WTC11 (cell line): ENCODE data around the gene KCNIP2. TPM values are rescaled to one million over a fixed set of nuclear protein-coding genes. Genes with fewer than 3 reads are reported as not detected.

Experiments
- ATAC-seq: fragments of 200-7000 bp; cut with Tn5 transposase; 2 replicates; pipeline ENCODE4 v1.10.0; 2021; ENCODE audit warnings: mild to moderate bottlenecking, moderate library complexity
- CTCF ChIA-PET: fragments of 300-600 bp; sonication (Branson Sonifier 250); formaldehyde crosslinking; loops from one replicate; lab custom pipeline; 2021; ENCODE audit warnings: antibody characterized with exemption; lab: Charles Lee
- POLR2A ChIA-PET: fragments of 350-600 bp; sonication (Branson Sonifier 250); formaldehyde crosslinking; loops from one replicate; lab custom pipeline; 2021; ENCODE audit warnings: antibody characterized with exemption; lab: Charles Lee
- DNase-seq: peaks from one replicate; pipeline ENCODE4 v3.0.0; 2021; ENCODE audit warnings: low spot score
- H3K27ac Mint-ChIP-seq: 2 replicates; pipeline ENCODE4 v1.8.0; 2021; ENCODE audit warnings: mixed read lengths
- H3K27me3 Mint-ChIP-seq: 2 replicates; pipeline ENCODE4 v1.8.0; 2021; ENCODE audit warnings: low read depth, mild to moderate bottlenecking, moderate library complexity, mixed read lengths
- H3K36me3 Mint-ChIP-seq: 2 replicates; pipeline ENCODE4 v1.8.0; 2021; ENCODE audit warnings: mixed read lengths
- H3K4me1 Mint-ChIP-seq: 2 replicates; pipeline ENCODE4 v1.8.0; 2022; ENCODE audit warnings: mixed read lengths
- H3K4me3 Mint-ChIP-seq: 2 replicates; pipeline ENCODE4 v1.8.0; 2021; ENCODE audit warnings: mild to moderate bottlenecking, moderate library complexity, mixed read lengths
- H3K9me3 Mint-ChIP-seq: 2 replicates; pipeline ENCODE4 v1.8.0; 2021; ENCODE audit warnings: mixed read lengths
- CBFB ChIP-seq: sonication (generic); formaldehyde crosslinking; IDR thresholded peaks from 2 replicates; pipeline ENCODE4 v1.8.1; 2022; ENCODE audit warnings: mild to moderate bottlenecking, low read depth, missing genetic modification reagents
- CREM ChIP-seq: sonication (generic); formaldehyde crosslinking; IDR thresholded peaks from 2 replicates; pipeline ENCODE4 v1.8.1; 2022; ENCODE audit warnings: mild to moderate bottlenecking, missing genetic modification reagents, moderate library complexity
- E2F1 ChIP-seq: sonication (generic); formaldehyde crosslinking; IDR thresholded peaks from 2 replicates; pipeline ENCODE4 v1.8.0; 2022; ENCODE audit warnings: mild to moderate bottlenecking, missing genetic modification reagents
- E2F5 ChIP-seq: sonication (generic); formaldehyde crosslinking; IDR thresholded peaks from 2 replicates; pipeline ENCODE4 v1.8.1; 2022; ENCODE audit warnings: mild to moderate bottlenecking, moderate library complexity, missing genetic modification reagents
- FOXK1 ChIP-seq: sonication (generic); formaldehyde crosslinking; IDR thresholded peaks from 2 replicates; pipeline ENCODE4 v1.8.0; 2022; ENCODE audit warnings: mild to moderate bottlenecking, moderate library complexity, missing genetic modification reagents
- GTF2I ChIP-seq: fragments of 250-450 bp; sonication (Bioruptor Pico); conservative IDR thresholded peaks from 2 replicates; pipeline ENCODE4 v1.4.0; 2021; ENCODE audit warnings: mild to moderate bottlenecking
- HMGA2 ChIP-seq: fragments of 250-450 bp; sonication (Bioruptor Pico); IDR thresholded peaks from 2 replicates; pipeline ENCODE4 v1.4.0; 2021; ENCODE audit warnings: mild to moderate bottlenecking, moderate library complexity
- MXD4 ChIP-seq: fragments of 250-450 bp; sonication (Bioruptor Pico); IDR thresholded peaks from 2 replicates; pipeline ENCODE4 v1.8.0; 2021; ENCODE audit warnings: mild to moderate bottlenecking, moderate library complexity, borderline replicate concordance
- PRDM15 ChIP-seq: sonication (generic); formaldehyde crosslinking; IDR thresholded peaks from 2 replicates; pipeline ENCODE4 v1.8.0; 2022; ENCODE audit warnings: missing genetic modification reagents
- SMAD3 ChIP-seq: sonication (generic); formaldehyde crosslinking; IDR thresholded peaks from 2 replicates; pipeline ENCODE4 v1.8.0; 2022; ENCODE audit warnings: missing genetic modification reagents, mild to moderate bottlenecking, borderline replicate concordance
- TEAD4 ChIP-seq: sonication (generic); formaldehyde crosslinking; IDR thresholded peaks from 2 replicates; pipeline ENCODE4 v1.8.0; 2022; ENCODE audit warnings: mild to moderate bottlenecking, missing genetic modification reagents
- ZBTB21 ChIP-seq: sonication (generic); formaldehyde crosslinking; IDR thresholded peaks from 2 replicates; pipeline ENCODE4 v1.8.1; 2023; ENCODE audit warnings: mild to moderate bottlenecking, missing genetic modification reagents, borderline replicate concordance
- ZBTB43 ChIP-seq: sonication (generic); formaldehyde crosslinking; IDR thresholded peaks from 2 replicates; pipeline ENCODE4 v1.8.1; 2023; ENCODE audit warnings: mild to moderate bottlenecking, missing genetic modification reagents
- ZNF232 ChIP-seq: sonication (generic); formaldehyde crosslinking; IDR thresholded peaks from 2 replicates; pipeline ENCODE4 v1.8.0; 2022; ENCODE audit warnings: mild to moderate bottlenecking, missing genetic modification reagents
- ZNF317 ChIP-seq: sonication (generic); formaldehyde crosslinking; IDR thresholded peaks from 2 replicates; pipeline ENCODE4 v1.8.1; 2023; ENCODE audit warnings: low read depth, mild to moderate bottlenecking, moderate library complexity, missing genetic modification reagents, borderline replicate concordance
- ZNF416 ChIP-seq: fragments of 250-450 bp; sonication (Bioruptor Pico); IDR thresholded peaks from 2 replicates; pipeline ENCODE4 v1.9.0; 2021; ENCODE audit warnings: mild to moderate bottlenecking, inconsistent platforms
- ZNF423 ChIP-seq: fragments of 250-450 bp; sonication (Bioruptor Pico); IDR thresholded peaks from 2 replicates; pipeline ENCODE4 v2.1.2; 2022; ENCODE audit warnings: mild to moderate bottlenecking, moderate library complexity
- ZNF425 ChIP-seq: fragments of 250-450 bp; sonication (Bioruptor Pico); conservative IDR thresholded peaks from 2 replicates; pipeline ENCODE4 v1.9.0; 2021; ENCODE audit warnings: mild to moderate bottlenecking
- ZNF532 ChIP-seq: fragments of 250-450 bp; sonication (Bioruptor Pico); IDR thresholded peaks from 2 replicates; pipeline ENCODE4 v1.9.0; 2021; ENCODE audit warnings: mild to moderate bottlenecking, borderline replicate concordance
- total RNA-seq: library from RNA; stranded (reverse); gene quantifications from 3 replicates; pipeline ENCODE4 v1.2.3, GENCODE V29; 2021
- TF ChIP-seq, protein P1 (sequence below): sonication (generic); formaldehyde crosslinking; IDR thresholded peaks from 2 replicates; pipeline ENCODE4 v1.8.0; 2022; ENCODE audit warnings: mild to moderate bottlenecking, missing genetic modification reagents

KCNIP2 gene
- total RNA-seq, 1 experiment from 2014 or later = 5.2 TPM

- H3K4me1 Mint-ChIP-seq = no peaks in the 10 kb centered on the region
- no peaks in the 10 kb centered on the region; the same call in 1 of the 2 replicates for H3K27me3 Mint-ChIP-seq
- ATAC-seq = no peak
- no peak overlapping the region for H3K4me3 Mint-ChIP-seq
- peaks cover 13% of the 10 kb centered on the region for H3K36me3 Mint-ChIP-seq
- CTCF ChIA-PET = interaction anchor here (1.0 to 2.8 kb wide), 5 partner anchors 11 to 151 kb away, joined by 3 to 17 read pairs (median 11); partner anchors contain the start of gene KCNIP2
- TF ChIP-seq CREM (CRISPR knock-in tag) = no peak
- TF ChIP-seq ZNF317 (CRISPR knock-in tag) = no peak
- no peak for TF ChIP-seq ZNF232 (CRISPR knock-in tag)
- no peak for TF ChIP-seq PRDM15
- TF ChIP-seq ZNF423 (CRISPR knock-in tag) = no peak
- no peak for TF ChIP-seq HMGA2 (CRISPR knock-in tag)
- no peak for TF ChIP-seq ZBTB43 (CRISPR knock-in tag)
- TF ChIP-seq CBFB = no peak
- no peak for TF ChIP-seq E2F5 (CRISPR knock-in tag)
- TF ChIP-seq MXD4 (CRISPR knock-in tag) = no peak
- no peak for TF ChIP-seq FOXK1 (CRISPR knock-in tag)
- TF ChIP-seq, protein P1, sequence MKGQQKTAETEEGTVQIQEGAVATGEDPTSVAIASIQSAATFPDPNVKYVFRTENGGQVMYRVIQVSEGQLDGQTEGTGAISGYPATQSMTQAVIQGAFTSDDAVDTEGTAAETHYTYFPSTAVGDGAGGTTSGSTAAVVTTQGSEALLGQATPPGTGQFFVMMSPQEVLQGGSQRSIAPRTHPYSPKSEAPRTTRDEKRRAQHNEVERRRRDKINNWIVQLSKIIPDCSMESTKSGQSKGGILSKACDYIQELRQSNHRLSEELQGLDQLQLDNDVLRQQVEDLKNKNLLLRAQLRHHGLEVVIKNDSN (CRISPR knock-in tag) = no peak
- no peak for TF ChIP-seq SMAD3
- no peak for TF ChIP-seq TEAD4 (CRISPR knock-in tag)
- no peak for TF ChIP-seq ZNF425
- no peak for TF ChIP-seq E2F1 (CRISPR knock-in tag)
- no peak for TF ChIP-seq ZBTB21
- no peak for TF ChIP-seq GTF2I (CRISPR knock-in tag)
- TF ChIP-seq ZNF416 (CRISPR knock-in tag) = no peak
- TF ChIP-seq ZNF532 = no peak
- peaks cover 16% of the 10 kb centered on the region for H3K9me3 Mint-ChIP-seq
- H3K27ac Mint-ChIP-seq = no peak overlapping the region
- DNase-seq = no peak
- POLR2A ChIA-PET = no interaction called here
These were observed 15.9 kb upstream of the KCNIP2 start for GRCh38 chr10:101859530-101859929.
